ENCODE results near the gene LAIR1.
A peak's percentile ranks its signal among the peaks of the same experiment; 100 is the strongest.
"Not testable (repeated sequence)": the region's sequence is repeated elsewhere in the genome, so short reads cannot be mapped to it uniquely, and the experiment has no call there.

LAIR1 gene

DNA sequence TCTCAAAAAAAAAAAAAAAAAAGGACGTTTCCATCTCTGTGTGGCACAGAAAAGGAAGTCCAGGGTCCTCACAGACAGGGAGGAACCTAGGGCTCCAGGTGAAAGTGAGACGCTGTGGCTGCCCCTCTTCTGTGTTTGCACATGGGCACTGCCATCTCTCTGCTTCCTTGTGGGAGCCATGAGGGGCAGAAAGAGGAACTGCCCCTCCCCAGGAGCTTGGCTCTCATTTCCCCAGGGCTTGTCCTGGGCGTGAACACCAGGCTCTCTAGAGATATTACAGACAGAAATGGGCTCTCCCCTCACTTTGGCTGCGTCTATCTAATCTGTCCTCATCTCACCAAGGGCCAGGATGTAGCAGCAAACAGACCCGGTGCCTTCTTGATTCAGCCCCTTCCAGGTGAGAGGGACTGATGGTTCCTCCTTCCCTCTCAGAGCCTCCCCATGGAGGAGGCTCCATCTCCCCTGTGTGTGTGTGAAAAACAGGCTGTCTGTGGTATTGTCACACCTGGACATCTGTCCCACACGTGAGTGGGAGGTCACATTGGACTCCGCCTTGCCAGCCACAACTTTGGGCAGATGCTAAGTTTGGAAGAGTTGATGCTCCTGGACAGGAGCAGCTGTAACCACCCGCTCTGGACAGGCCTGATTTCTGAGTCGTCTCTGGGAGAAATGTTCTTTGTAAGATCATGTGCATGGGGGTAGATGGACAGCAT, 24.9 kb downstream of the LAIR1 start:
- DNase-seq = no peak

DNA sequence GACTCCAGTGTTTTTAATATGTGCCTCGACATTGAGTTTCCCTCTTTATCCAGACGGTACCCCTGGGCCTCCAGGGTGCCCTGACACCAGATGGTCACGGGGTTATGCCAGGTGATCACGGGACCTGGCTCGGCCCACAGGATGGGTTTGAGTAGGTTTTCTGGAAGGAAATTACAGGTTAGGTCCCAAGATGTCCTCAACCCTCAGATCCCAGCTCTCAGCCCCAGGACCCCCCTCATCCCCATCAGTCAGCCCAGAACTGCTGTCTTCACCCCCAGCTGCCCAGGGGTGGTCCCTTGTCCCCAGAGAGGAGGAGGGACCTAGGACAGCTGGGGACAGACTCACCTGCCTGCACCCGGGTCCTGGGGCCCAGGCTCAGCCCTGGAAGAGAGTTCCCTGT, 26.2 kb downstream of the LAIR1 start:
- DNase-seq = no peak

DNA sequence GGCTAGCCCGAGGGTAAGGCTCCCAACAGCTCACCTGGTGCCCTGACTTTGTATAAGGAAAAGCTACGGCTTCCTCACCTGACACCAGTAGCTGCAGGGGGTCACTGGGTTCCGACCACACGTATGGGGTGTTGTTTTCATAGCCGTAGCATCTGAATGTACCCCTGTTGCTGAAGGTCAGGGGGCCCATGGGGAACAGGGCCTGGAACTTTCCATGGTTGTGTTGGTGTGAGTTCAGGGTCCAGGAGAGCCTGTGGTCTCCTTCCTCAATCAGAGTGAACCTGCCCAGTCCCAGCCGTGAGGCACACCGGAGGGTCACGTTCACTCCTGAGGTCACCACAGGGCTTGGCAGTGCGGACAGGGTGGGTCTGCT, 26.9 kb downstream of the LAIR1 start:
- no peak for DNase-seq

DNA sequence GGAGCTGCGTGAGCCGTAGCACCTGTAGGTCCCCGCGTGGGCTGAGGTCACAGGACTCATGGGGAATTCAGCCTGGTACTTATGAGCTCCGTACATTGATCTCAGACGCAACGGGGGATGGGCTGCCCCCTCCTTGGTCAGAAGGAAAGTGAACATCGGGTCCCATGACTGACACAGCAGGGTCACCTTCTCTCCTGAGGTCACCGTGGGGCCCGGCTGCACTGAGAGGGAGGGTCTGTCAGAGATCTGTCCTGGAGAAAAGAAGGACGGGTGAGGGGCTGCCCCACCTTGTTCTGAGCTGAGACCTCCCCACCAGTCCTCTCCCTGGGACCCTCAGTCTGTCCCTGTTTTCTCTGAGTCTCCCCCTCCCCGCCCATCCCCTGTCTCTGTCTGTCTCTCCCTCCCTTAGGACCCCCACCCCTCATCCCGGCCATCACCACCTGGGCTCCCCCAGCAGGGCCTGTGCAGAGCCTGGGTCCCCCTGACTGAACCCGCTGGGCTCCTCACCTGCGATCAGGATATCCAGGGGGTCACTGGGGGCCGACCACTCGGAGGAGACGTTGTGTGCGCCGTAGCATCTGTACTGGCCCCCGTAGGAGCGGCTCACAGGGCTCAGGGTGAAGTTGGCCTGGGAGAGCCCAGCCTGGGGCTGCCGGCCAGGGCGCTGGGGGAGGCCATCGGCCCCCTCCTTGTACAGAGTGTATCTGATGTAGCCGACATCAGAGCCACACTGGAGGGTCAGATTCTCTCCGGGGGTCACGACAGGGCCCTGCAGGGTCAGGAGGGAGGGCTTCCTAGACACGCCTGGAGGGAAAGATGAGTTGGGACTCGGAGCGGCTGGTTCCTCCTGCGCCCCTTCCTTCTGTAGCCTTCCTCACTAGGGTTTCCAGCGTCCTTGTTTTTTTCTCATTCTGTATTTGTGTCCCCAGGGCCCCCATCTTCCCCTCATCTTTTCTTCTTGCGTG, 27.6 kb downstream of the LAIR1 start:
- DNase-seq = no peak

DNA sequence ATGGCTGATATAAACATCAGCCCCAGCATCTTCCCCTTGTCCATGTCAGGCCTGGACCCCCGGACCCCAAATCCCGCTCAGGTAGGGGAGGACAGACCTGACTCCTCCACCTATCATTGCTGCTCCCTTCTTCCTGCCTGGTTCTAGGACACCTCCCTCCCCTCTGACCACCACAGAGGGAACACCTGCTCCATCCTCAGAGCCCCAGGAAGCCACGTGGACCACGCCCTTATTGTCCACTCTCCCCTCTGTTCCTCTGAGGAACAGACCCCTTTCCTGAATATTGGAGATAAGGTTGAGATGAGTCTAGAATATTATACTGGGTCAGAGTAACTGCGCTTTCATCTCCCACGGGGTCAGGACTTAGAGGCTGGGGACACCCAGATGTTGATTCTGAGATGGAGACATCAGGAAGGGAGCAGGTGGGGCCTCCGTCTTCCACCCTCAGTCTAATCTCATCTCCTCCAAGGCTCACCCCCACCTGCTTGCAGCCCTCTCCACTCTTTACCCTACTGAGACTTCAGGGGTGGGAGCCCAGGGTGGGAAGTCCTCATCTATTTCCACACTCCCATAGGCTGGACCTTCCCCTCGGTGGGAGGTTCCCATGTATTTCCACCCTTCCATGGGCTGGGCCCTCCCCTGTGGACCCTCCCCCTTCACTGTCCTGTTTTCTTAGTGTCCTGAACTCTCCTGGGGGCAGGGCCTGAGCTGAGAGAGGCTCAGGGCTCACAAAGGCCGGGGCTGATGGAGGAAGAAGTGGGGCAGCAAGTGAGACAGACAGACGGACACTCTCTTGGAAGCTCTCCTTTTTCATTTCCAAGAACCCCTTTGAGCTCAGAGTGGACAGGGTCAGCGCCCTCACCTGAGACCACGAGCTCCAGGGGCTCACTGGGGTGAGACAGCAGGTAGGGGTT, 28.5 kb downstream of the LAIR1 start:
- no peak for DNase-seq

DNA sequence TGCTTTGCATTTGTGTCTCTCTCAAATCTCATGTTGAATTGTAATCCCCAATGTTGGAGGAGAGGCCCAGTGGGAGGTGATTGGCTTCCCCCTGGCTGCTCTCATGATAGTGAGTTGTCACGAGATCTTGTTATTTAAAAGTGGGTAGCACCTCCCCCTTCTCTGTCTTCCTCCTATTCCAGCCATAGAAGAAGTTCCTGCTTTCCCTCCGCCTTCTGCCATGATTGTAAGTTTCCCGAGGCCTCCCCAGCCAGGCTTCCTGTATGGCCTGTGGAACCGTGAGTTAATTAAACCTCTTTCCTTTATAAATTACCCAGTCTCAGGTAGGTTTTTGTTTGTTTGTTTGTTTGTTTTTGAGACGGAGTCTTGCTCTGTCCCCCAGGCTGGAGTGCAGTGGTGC, 29.6 kb downstream of the LAIR1 start:
- DNase-seq = no peak

DNA sequence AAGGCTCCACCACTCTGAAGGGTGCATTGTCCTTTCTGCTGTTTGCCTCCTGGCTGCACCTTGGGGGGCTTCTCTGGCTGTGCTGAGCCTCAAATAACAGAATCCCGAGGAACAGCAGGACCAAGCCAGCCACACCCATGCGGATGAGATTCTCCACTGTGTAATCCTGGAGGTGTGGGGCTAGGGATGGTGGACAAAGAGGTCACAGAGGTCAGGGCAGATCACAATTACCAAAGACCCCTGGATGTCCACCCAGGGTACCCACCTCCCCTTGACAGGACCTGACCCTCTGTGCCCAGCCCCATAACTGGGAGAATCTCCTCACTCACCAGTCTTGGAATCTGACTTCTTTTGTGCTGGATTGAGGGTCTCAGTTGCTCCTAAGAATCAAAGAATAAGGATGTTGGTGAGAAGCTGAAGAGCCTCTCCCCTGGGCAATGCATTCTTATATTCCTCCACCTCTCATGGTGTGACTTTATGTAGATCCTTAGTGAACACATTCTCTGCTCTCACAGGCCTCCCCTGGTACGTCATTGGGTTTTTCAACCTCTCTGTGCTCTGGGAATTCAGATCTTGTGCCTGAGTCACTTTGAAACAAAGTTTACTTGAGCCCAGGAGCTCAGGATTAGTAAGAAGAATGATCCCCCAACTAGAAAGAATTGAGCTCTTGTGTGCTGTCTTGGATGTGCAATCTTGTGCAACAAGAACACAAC, 31.0 kb downstream of the LAIR1 start:
- DNase-seq = no peak

DNA sequence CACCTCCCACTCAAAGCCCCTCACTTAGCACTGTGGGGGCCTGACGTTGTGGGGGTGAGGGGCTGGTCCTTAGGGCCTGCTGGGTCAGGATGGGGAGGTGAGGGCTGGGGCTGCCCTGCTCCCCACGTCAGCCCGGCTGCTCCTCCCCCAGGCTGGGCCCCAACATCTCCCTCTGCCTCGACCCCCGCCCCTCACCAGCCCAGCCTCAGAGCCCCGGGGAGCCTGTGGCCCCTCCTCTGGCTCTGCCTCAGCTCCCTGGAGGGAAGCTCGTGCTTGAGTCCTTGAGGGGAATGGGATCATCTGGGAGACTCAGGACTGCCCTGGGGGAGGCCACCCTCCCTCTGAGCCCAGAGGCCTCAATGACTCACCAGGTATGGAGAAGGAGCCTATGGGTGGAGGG, 32.6 kb downstream of the LAIR1 start:
- DNase-seq = no peak

DNA sequence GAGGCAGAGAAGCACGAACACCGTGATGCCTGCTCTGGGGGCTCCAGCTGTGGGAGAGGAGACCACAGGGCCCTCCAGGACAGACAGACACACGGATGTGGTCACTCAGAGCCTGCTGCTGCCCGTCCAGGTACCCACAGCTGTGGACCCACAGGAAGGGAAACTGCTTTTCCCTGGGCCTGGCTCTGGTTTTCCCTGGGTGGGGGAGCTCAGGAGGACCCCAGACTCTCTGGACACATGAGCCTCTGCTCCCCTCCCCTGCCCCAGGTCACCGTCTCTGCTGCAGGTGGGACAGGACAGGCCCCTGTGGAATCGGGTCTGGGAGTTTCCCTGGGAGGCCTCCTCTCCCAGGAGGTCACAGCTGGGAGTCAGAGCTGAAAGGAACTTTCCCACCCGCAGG, 33.1 kb downstream of the LAIR1 start:
- DNase-seq = no peak

DNA sequence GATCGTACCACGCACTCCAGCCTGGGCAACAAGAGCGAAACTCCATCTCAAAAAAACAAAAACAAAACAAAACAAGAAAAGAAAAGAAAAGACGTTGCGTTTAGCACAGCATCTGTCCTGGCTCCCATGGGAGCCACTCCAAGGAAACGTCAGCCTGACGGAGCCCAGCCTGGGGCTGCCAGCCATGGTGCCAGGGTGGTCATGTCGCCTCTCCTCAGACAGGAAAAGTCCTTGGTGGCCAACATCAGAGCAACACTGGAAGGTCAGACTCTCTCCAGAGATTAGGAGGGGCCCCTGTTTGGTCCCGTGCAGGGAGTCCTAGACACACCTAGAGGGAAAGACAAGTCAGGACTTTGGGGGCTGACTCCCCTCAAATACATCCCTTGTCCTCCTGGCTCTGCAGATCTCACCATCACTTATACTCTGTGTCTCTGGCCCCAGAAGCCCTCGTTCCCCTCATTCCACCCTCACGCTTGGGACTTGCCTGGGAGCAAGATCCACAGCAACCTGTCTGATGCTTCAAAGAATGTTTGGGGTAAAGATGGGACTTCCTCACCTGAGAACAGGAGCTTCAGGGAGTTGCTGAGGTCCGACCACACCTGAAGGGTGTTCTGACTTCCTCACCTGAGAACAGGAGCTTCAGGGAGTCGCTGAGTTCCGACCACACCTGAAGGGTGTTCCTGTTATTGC, 35.1 kb downstream of the LAIR1 start:
- no peak for DNase-seq

DNA sequence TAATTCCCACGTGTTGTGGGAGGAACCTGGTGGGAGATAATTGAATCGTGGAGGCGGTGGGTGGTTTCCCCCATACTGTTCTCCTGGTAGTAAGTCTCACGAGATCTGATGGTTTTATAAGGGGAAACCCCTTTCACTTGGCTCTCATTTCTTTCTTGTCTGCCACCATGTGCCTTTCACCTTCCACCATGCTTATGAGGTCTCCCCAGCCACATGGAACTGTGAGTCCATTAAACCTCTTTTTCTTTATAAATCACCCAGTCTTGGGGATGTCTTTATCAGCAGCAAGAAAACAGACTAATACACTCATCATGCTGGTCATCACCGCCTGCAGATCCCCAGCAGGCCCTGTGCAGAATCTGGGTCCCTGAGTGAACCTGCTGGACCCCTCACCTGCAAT, 36.0 kb downstream of the LAIR1 start:
- DNase-seq = not testable (repeated sequence)

DNA sequence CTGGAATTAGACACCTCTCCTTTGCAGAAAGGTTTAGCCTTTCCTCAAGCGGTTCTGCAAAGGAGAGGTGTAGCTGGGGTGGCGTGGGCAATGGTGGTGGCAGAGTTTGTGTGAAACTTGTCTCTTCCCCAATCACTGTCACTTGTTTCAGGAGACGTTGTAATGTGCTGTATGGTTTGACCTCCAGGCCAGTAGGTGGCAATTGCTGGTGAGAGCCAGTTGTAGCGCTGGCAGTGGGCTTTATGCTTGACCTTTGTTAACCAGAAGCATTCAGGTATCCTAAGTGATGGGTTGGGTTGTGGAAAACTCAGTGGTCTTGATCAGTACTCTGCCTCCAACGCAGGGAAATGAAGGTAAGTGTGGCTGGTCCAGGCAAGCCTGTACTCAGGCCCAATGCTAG, 39.1 kb downstream of the LAIR1 start:
- DNase-seq = no peak

DNA sequence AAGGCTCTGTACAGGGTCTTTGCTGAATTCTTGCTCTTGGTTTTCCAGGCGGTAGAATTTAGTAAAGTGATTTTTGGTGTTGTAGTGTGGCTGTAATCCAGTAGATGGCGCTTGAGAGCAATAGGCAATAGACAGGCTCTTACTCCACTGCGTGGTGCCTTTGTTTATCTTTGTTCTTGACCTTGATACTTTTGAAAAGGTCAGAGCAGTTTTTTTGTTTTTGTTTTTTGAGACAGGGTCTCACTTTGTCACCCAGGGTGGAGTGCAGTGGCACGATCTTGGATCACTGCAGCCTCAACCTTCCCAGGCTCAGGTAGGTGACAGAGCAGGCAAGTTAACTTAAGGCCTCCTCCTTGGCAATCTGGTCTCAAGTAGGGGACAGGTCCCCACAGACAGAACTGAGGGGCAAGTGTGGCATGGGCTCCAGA, 39.5 kb downstream of the LAIR1 start:
- peak; percentile 19 for DNase-seq

DNA sequence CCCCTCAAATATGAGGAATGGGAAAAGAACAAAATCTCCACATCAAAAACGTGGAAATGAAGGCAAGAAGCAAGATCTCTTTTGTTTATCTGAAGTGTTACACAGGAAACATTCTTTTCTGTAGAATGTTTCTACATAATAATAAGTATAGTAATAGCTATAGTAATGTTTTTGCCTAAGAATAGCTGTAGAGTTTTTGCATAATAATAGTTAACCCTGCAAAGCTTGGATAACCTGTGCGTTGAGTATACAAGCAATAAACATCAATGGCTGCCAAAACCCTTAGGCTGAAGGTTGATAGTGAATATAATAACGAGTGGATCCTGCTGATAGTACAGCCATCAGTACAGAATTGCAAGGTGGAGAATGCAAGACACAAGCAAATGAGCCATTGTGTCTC, 40.7 kb downstream of the LAIR1 start:
- DNase-seq = no peak

DNA sequence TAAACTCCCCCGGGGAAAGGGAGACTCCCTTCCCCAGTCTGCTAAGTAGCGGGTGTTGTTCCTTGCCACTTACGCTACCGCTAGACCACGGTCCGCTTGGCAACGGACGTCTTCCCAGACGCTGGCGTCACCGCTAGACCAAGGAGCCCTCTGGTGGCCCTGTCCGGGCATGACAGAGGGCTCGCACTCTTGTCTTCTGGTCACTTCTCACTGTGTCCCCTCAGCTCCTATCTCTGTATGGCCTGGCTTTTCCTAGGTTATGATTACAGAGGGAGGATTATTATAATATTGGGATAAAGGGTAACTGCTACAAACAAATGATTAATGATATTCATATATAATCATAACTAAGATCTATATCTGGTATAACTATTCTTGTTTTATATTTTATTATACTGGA, 41.8 kb downstream of the LAIR1 start:
- not testable (repeated sequence) for DNase-seq

DNA sequence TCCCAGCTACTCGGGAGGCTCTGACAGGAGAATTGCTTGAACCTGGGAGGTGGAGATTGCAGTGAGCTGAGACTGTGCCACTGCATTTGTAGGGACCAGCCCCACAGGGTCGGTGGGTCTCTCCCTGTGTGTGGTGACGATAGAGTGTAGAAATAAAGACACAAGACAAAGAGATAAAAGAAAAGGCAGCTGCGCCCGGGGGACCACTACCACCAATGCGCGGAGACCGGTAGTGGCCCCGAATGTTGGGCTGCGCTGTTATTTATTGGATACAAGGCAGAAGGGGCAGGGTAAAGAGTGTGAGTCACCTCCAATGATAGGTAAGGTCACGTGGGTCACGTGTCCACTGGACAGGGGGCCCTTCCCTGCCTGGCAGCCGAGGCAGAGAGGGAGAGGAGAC, 42.4 kb downstream of the LAIR1 start:
- not testable (repeated sequence) for DNase-seq

DNA sequence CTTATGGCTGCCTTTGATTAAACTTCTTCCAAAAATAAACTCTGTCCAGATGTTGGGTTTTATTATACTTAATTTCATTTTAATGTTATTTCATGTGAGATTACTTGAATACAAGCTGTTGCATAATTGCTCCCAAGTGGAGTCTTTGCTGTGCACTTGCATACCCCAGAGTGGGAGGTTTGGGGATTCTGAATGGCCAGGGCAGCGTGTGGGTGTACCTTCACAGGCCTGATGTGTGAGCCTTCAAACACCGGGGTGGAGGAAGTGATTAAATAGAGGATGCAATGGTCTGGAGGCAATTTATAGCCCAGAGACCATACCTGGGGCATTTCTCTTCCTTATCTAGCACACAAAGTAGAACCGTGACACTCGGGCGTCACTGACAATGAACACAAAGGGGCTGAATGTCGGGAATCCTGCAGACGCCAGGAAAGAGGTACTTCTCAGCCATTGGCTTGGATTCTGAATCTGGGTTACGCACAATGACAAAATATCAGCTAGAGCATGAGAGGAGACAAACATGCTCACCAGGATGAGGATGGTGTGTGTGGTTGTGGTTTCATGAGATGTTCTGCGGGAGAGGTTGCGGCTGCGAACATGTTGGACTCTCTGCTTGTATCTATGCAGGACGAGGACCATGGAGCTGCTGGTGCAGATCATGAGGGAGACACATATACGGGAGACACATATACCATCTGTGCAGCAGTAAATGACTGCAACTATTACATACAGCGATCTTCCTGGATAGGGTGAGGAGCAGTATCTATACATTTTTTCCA, 44.6 kb downstream of the LAIR1 start:
- no peak for DNase-seq

DNA sequence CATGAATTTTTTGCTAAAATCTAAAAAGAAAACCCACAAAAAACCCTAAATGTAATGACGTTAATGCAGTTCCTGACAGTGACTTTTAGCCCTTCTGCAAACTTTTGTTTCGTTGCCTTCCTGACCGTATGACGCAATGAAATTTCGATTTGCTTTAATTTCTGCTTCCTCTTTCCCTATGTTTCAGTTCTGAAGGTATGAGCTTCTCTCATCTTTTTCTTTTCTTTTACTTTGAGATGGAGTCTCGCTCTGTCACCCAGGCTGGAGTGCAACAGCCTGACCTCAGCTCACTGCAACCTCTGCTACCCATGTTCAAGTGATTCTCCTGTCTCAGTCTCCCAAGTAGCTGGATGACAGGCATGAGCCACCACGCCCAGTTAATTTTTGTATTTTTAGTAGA, 45.7 kb downstream of the LAIR1 start:
- DNase-seq = no peak

DNA sequence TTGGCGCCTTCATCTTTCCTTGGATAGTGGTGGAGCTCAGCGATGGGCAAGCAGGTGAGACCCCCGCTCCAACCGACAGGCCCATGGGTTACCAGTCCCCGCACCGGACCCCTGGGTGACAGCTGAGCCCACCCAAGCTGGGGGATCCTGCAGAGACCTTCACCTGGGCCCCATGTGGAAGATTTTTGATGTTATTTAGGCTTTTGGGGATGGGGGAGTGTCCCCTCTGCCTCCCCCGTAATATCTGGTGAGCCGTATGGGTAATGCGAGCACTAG, 46.8 kb downstream of the LAIR1 start:
- DNase-seq = no peak

DNA sequence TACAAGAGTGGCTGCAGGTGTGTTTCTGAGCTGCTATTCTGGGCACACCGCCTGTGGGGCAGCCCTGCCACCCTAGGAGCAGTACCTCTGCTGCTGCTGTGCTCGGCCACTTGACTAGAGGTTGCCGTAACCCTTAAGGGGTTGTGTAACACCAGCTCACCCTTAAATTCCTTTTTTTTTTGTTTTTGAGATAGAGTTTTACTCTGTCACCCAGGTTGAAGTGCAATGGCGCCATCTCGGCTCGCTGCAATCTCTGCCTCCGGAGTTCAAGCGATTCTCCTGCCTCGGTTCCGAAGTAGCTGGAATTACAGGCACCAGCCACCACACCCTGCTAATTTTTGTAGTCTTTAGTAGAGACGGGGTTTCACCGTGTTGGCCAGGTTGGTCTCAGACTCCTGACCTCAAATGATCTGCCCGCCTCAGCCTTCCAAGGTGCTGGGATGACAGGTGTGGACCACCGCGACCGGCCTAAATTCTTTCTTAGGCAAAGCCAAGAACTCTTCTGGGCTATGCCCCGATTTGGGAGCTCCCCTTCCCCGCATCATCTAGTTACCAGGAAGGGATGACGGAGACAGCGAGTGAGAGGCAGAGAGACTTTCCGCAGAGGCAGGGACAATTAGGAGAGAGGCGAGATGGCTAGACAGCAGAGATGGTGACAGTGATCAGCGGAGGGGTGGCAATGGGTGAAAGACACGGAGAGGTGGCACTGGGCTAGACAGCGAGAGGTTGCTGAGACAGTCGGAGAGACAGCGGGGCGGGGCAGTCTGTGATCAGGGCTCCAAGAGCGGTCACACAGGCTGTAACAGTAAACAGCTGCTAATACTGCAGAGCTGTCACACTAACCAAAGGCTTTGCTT, 47.4 kb downstream of the LAIR1 start:
- DNase-seq = no peak
